ENCODE measurements around the gene DOLPP1.
"Not testable (repeated sequence)": the region's sequence is repeated elsewhere in the genome, so short reads cannot be mapped to it uniquely, and the experiment has no call there.

Gene DOLPP1

GRCh38 chr9:129080601-129081387 is at the start of gene DOLPP1:
DOLPP1 (plus strand) TSS chr9:129081111; CDS start chr9:129081132, 21 bp downstream.
- DNase-seq (ENCODE audit: extremely low spot score, insufficient read length, low read depth) = peak; percentile 99
- FAIRE-seq = peak; percentile 98

DNA sequence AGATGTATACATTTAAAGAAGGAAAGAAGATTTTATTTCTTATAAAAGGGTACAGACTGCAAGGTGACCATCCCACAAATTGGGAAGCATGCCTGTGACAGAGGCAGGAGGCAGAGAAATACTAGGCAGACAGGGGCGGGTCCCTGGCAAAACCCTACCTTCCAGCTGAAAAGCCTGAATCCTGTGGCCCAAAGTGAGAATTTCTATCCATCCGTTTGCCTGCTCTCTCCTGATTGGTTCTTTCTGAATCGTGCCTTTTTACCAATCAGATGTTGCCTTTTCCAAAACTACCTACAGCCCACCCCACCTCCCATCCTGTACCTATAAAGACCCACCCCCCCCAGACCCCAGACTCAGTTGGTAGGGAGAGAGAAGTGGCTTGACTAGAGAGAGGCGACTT is 49.4 kb upstream of the DOLPP1 start:
- no peak for FAIRE-seq

GRCh38 chr9:129032541-129033159 is 48.3 kb upstream of the DOLPP1 start:
- DNase-seq (ENCODE audit: extremely low spot score, insufficient read length, low read depth) (no peak), FAIRE-seq (no peak)

More for the DNA sequence above, 49.4 kb upstream of the DOLPP1 start:
- DNase-seq (ENCODE audit: extremely low spot score, insufficient read length, low read depth) = no peak

GRCh38 chr9:129033216-129033615 is 47.7 kb upstream of the DOLPP1 start:
- no peak for FAIRE-seq
- no peak for DNase-seq (ENCODE audit: extremely low spot score, insufficient read length, low read depth)

GRCh38 chr9:129035838-129036237 is 45.1 kb upstream of the DOLPP1 start:
- DNase-seq (ENCODE audit: extremely low spot score, insufficient read length, low read depth) = not testable (repeated sequence)

DNA sequence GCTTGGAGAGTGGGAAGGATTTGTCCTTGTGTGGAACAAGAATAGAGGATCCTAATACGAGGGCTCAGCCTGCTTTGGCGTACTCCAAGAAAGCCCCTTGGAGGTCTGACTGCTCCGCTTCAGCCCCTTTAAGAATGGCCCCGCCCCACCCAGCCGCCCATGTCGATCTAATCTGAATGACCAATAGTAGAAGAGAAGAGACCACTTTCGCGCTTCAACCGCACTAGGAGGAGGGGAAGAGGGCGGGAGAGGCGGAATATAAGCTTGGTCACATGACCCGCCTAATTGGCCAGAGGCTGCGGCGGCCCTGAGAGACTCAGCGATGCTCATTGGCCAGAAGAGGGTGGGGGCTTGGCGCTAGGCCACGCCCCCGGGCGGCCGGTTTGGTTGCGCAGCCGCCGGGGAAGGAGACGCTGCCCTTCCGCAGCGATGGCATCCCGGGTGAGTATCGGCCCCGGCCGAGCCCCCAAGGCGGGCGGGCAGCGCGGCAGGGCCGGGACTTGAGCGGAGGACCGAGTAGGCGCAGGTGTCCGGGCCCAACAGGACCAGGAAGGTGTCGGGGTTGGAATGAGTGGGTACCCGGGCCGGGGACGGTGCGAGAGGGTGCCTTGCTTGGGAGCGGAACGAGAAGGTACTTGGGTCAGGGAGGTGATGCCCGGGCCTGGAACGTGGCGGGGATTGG is 44.5 kb upstream of the DOLPP1 start, which contains the start of gene MIGA2:
Gene MIGA2 (plus strand): TSS at position 386 of the 682 bp plus-strand sequence. CDS start 3,969 bp downstream, outside the sequence.
- DNase-seq (ENCODE audit: extremely low spot score, insufficient read length, low read depth) (peak; percentile 98), FAIRE-seq (peak; percentile 98)

More at GRCh38 chr9:129035838-129036237, 45.1 kb upstream of the DOLPP1 start:
- not testable (repeated sequence) for FAIRE-seq

- no peak for FAIRE-seq
Observed at GRCh38 chr9:129036923-129037766, 43.8 kb upstream of the DOLPP1 start.

GRCh38 chr9:129037767-129038098 is 43.2 kb upstream of the DOLPP1 start:
- no peak for FAIRE-seq
- no peak for DNase-seq (ENCODE audit: extremely low spot score, insufficient read length, low read depth)

More at GRCh38 chr9:129036923-129037766, 43.8 kb upstream of the DOLPP1 start:
- DNase-seq (ENCODE audit: extremely low spot score, insufficient read length, low read depth) = no peak

DNA sequence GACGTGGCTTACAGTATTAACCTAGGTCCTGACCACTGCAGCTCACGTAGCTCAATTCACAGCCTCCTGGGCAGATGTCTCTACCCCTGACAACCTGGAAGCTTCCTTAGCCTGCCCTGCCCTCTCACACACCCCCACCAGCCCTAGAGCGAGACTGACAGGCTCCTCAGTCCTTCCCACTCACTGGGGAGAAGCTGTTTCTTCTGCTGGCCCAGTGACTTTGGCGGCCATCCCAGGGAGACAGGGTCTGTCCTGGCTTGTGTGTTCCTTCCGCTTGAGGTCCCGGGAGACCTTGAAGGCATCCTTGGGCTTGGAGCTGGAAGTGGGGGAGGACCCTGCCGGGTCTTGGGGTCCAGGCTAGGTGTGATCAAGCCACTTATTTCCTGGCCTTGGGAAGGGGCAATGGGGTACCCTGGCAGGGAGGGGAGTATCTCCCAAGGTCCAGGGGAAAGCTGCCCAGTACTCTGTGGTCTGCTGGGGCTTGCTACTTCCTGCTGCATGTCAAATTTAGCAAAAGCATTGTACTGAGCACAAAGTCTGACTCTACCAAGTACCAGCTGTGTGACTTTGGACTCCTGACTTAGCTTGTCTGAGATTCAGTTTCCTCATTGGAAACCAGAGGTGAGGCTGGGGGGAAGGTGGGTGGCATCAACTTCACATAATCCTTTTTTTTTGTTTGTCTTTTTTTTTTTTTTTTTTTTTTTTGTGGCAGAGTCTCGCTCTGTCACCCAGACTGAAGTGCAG is 42.6 kb upstream of the DOLPP1 start:
- FAIRE-seq (no peak), DNase-seq (ENCODE audit: extremely low spot score, insufficient read length, low read depth) (no peak)

- FAIRE-seq (no peak), DNase-seq (ENCODE audit: extremely low spot score, insufficient read length, low read depth) (no peak)
Observed at GRCh38 chr9:129040113-129040643, 40.7 kb upstream of the DOLPP1 start.

DNA sequence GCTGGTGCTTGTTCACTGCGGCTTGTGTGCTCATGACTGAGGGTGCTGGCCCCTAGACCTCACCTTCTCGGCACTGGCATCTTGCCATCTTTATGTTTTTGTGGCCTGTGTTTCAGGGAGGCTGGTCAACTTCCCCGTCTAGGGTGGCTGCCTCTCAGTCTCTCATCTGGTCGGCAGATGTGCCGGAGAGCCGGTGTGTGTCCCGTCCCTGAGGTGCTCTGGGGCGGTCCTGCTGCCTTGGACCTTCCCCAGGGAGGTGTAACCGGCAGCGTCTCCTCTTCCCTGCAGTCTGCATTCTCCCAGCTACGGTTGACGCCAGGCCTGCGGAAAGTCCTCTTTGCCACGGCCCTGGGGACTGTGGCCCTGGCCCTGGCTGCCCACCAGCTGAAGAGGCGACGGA is 38.9 kb upstream of the DOLPP1 start:
- FAIRE-seq (no peak), DNase-seq (ENCODE audit: extremely low spot score, insufficient read length, low read depth) (no peak)

DNA sequence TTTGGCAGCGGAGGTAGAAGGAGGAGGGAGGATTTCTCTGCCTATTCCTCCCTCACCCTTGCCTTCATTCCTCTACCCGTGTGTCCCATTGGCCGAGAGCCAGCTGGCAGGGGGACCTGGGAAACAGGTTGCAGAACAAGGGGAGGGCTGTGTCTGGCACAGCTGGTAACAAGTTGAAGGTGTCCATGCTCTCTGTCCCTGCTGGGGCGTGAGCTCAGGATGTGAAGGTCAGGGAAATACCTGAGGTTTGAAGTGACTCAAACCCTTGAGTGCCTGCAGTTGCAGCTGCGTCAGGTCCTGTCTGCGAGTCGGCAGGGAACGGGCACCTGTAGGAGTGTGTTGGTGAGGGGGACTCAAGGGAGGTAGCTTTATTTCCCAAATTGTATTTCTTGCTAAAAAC is 28.3 kb upstream of the DOLPP1 start:
- DNase-seq (ENCODE audit: extremely low spot score, insufficient read length, low read depth) (no peak), FAIRE-seq (no peak)

DNA sequence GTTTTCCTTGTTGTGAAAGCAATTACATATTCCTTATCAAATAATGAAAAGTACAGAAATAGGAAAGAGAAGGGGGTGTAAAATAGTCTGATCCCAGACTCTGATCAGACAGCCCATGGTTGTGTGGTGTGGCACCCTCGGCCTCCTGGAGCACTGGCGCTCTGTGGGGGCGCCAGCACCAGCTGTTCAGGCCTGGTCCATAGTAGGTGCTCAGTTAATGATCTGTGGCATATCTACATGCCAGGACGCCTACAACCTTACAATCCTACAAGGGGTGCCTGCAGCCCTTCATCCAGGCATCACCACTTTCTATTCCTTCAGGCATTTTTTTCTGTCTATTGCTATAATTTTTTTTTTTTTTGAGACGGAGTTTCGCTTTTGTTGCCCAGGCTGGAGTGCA is 27.9 kb upstream of the DOLPP1 start:
- DNase-seq (ENCODE audit: extremely low spot score, insufficient read length, low read depth) = no peak

GRCh38 chr9:129054163-129054851 is 26.6 kb upstream of the DOLPP1 start:
- FAIRE-seq = no peak

More for the DNA sequence above, 27.9 kb upstream of the DOLPP1 start:
- no peak for FAIRE-seq

DNA sequence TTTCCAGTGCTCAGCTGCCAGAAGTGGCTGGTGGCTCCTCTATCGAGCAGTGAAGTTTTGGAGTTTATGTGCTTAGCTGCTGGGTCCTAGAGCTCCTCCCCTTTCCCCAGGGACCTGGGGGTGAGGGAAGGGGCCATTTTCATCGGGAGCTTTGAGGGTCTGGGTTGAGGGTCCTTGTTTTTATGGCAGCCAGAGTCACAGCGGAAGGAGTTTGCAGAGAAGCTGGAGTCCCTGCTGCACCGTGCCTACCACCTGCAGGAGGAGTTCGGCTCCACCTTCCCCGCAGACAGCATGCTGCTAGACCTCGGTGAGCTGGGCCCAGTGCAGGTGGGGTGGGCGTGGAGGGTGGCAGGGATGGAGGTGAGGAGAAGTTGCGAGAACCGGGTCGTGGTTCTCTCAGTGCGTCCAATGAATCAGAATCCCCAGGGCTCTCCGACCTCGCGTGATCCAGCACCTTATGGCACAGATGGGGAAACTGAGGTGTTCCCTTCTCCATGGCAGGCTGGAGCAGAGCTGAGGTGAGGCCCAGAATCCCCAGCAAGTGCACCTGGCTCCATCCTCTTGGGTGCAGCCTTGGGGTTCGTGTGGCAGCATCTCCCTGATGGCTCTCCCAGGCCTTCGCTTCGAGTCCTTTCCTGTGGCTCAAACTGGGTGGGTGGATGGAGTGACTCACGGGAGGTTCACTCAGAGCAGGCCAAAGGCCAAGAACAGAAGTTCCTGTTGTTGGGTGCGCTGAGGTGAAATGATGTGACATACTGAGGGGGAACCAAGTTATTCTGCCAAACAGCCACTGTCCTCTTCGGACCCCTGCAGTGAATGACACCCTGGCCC is 21.7 kb upstream of the DOLPP1 start:
- DNase-seq (ENCODE audit: extremely low spot score, insufficient read length, low read depth) = no peak
- FAIRE-seq = no peak

More at GRCh38 chr9:129054163-129054851, 26.6 kb upstream of the DOLPP1 start:
- DNase-seq (ENCODE audit: extremely low spot score, insufficient read length, low read depth) = no peak

DNA sequence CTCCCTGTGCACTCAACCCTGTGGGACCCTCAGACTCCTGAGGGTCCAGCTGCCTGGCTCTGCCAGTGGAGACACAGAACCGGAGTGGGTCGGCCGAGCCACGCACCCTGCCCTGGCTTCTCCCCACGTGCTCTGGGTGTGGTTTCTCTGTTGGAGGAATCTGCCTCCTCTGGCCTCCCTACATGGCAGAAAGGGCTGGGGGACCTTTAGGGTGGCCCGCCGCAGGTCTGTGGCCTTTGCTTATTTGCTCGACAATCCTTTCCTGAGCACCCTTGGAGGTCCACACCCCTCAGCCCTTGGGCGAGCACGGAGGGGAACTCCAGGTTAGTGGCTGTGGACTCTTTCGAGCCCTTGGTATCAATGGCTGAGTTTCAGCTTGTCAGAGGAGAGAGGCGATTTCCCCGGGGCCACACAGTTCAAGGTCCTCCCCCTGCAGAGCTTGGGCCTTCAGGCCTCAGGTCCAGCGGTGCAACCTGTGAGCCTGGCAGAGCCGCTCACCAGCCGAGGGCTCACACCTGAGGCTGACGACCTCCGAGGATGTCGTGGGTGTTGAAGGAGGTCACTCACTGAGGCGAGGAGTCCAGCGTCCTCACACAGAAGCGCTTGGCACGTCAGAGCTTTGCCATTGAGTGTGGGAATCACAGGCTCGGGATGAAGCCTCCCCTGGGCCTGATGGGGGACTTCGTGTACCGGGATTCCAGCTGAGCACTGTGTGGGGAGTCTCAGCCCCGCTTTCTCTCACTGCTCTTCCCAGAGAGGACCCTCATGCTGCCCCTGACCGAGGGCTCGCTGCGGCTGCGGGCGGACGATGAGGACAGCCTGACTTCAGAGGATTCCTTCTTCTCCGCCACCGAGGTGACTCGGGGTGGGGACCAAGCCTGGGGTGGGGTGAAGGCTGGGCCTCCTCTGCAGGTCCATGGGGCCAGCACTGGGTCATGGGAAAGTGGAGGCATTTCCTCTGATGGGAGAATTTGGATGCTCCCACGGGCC is 20.8 kb upstream of the DOLPP1 start:
- no peak for DNase-seq (ENCODE audit: extremely low spot score, insufficient read length, low read depth)
- FAIRE-seq = no peak
